SJCRH30 (cell line): ENCODE measurements around the gene ELF1. TPM values are rescaled to one million over a fixed set of nuclear protein-coding genes. Genes with fewer than 3 reads are reported as not detected.
"Not testable (repeated sequence)": the region's sequence is repeated elsewhere in the genome, so short reads cannot be mapped to it uniquely, and the experiment has no call there.

Experiments
- DNase-seq, 2 experiments: peaks; one replicate each; pipeline ENCODE4 v3.0.0-alpha.2; 2015 to 2020
- H3K27ac ChIP-seq: fragments of 250-450 bp; sonication (Bioruptor Pico); 2 replicates; pipeline ENCODE4 v1.5.1; 2020; ENCODE audit warnings: mild to moderate bottlenecking, moderate library complexity
- H3K27me3 ChIP-seq: fragments of 250-450 bp; sonication (Bioruptor Pico); 2 replicates; pipeline ENCODE4 v1.5.1; 2020; ENCODE audit warnings: mild to moderate bottlenecking, moderate library complexity
- H3K36me3 ChIP-seq: fragments of 250-450 bp; sonication (Bioruptor Pico); 2 replicates; pipeline ENCODE4 v1.5.1; 2020; ENCODE audit warnings: mild to moderate bottlenecking, moderate library complexity
- H3K4me1 ChIP-seq: fragments of 250-450 bp; sonication (Bioruptor Pico); 2 replicates; pipeline ENCODE4 v1.5.1; 2020; ENCODE audit warnings: mild to moderate bottlenecking, moderate library complexity
- H3K4me3 ChIP-seq: fragments of 250-450 bp; sonication (Bioruptor Pico); 2 replicates; pipeline ENCODE4 v1.5.1; 2020; ENCODE audit warnings: mild to moderate bottlenecking, moderate library complexity
- H3K9me3 ChIP-seq: fragments of 250-450 bp; sonication (Bioruptor Pico); replicated peaks from 2 replicates; pipeline ENCODE4 v1.5.1; 2020; ENCODE audit warnings: mild to moderate bottlenecking, moderate library complexity
- total RNA-seq: library from RNA; depleted of rRNA; stranded (reverse); fragments of >200 nt; shearing (Covaris generic); gene quantifications from 2 replicates; pipeline ENCODE4 v1.2.3, GENCODE V29; 2014; rRNA removed

ELF1 gene
- total RNA-seq, 1 experiment from 2014 or later, result 32.7 TPM

- peaks cover 4% of the 10 kb centered on the region for H3K9me3 ChIP-seq
- no peak overlapping the region for H3K4me3 ChIP-seq
- H3K27ac ChIP-seq, result no peak overlapping the region
- H3K27me3 ChIP-seq, result no peaks in the 10 kb centered on the region
- DNase-seq, result no peak
- no peaks in the 10 kb centered on the region; the same call in 1 of the 2 replicates for H3K4me1 ChIP-seq
- H3K36me3 ChIP-seq, result no peaks in the 10 kb centered on the region; the same call in 1 of the 2 replicates
Measured at GRCh38 chr13:40897053-40897452, 122.1 kb downstream of the ELF1 start.

GRCh38 chr13:40895227-40896184, 123.6 kb downstream of the ELF1 start:
- no peak overlapping the region for H3K4me3 ChIP-seq
- no peak overlapping the region for H3K27ac ChIP-seq
- H3K27me3 ChIP-seq, result no peaks in the 10 kb centered on the region
- H3K9me3 ChIP-seq, result peaks cover 10% of the 10 kb centered on the region
- DNase-seq, result peak in 1 of 2 experiments; percentile 19
- H3K4me1 ChIP-seq, result no peaks in the 10 kb centered on the region; the same call in 1 of the 2 replicates
- no peaks in the 10 kb centered on the region; the same call in 1 of the 2 replicates for H3K36me3 ChIP-seq

DNA sequence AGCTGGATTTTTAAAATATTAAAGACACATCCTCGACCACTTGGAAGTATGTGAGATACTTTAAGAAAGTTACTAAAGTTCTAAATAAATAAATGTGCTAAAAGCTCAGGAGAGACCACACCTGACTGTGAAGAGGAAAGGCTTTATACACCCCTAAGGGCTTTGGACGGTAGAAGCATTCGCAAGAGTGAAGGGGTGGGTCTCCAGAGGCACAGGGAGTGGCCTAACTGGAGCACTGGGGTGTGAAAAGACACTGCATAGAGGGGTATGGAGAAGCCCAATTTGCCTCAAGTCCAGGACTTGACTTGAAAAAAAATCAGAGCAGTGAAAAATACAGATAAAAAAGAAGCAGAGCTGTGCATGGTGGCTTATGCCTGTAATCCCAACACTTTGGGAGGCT, 125.5 kb downstream of the ELF1 start:
- H3K4me3 ChIP-seq, H3K4me1 ChIP-seq, H3K27me3 ChIP-seq, H3K36me3 ChIP-seq, H3K27ac ChIP-seq, DNase-seq: not testable (repeated sequence)
- H3K9me3 ChIP-seq, result peaks cover 10% of the 10 kb centered on the region

DNA sequence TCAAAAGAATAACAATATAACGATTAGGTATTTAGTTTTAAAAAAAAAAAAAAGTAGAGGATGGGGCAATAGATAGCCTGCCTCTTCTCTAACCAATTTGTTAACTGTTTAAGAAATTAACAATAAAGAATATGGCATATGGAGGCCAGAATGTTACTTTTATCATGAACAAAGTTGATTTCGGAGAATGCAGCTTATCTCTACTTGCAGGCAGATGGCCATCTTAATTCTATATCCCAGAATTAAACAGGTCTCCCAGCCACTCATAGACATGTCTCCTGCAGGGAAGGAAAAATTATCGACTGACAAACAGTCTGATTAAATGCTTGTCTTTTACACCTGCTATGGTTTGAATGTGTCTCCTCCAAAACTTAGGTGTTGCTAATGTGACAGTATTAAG, 133.1 kb downstream of the ELF1 start:
- no peaks in the 10 kb centered on the region for H3K4me1 ChIP-seq
- no peaks in the 10 kb centered on the region for H3K36me3 ChIP-seq
- H3K27me3 ChIP-seq, result no peaks in the 10 kb centered on the region
- DNase-seq, result no peak
- H3K4me3 ChIP-seq, result no peak overlapping the region
- no peak overlapping the region for H3K27ac ChIP-seq
- no peaks in the 10 kb centered on the region for H3K9me3 ChIP-seq

DNA sequence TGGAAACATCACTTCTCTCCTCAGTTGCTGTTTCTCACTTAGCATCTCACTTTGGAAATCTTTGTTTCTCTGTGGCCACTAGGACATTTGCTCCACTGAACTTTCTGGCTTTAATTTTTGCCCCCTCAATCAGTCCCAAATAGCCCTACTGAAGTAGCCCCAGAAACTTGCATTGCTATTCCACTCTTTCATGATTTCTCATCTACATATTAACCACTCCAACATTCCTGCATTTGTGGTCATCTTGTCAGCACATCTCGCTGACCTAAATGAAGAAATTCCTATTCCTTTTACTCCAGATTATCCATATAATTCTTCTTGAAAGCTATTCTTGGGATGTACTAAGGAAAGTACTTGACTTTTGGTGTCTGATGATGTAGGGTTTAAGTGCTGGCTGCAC, 134.9 kb downstream of the ELF1 start:
- not testable (repeated sequence) for DNase-seq, H3K4me1 ChIP-seq, H3K27ac ChIP-seq, H3K4me3 ChIP-seq, H3K36me3 ChIP-seq, H3K9me3 ChIP-seq, H3K27me3 ChIP-seq

Other genes with a start within 250 kb of the ELF1 start
- 33.6 and 38.6 TPM in 2 replicates for gene MRPS31, start 248.1 kb downstream of the ELF1 start, total RNA-seq
- 29.6 and 31.5 TPM in 2 replicates for gene SLC25A15, start 229.7 kb downstream of the ELF1 start, total RNA-seq
- 14.4 and 15.3 TPM in 2 replicates for gene WBP4, start 42.2 kb upstream of the ELF1 start, total RNA-seq
- 24.6 and 25.2 TPM in 2 replicates for gene KBTBD6, start 113.5 kb upstream of the ELF1 start, total RNA-seq
- gene KBTBD7, start 175.3 kb upstream of the ELF1 start, total RNA-seq, result 13.8 and 14.7 TPM in 2 replicates
- gene MTRF1, start 244.3 kb upstream of the ELF1 start, total RNA-seq, result 22.5 and 22.6 TPM in 2 replicates